Keratinocyte (primary cell): ENCODE results near the gene GALNS.

ENCODE experiments used
- EZH2 ChIP-seq: IDR thresholded peaks from one replicate; pipeline ENCODE4 v1.6.1; 2012; ENCODE audit warnings: inconsistent platforms, mild to moderate bottlenecking, low read length, moderate library complexity
- TF ChIP-seq, protein P1 (sequence below), 3 experiments: IDR thresholded peaks in 1 of 3; conservative IDR thresholded peaks in 1 of 3; optimal IDR thresholded peaks in 1 of 3; 2 replicates in 2 of 3; 3 replicates in 1 of 3; pipeline versions ENCODE3 to v1.5.1; 2011; ENCODE audit warnings: low read length in 3 of 3, mild to moderate bottlenecking in 3 of 3, moderate library complexity in 2 of 3, control low read depth in 1 of 3, inconsistent platforms in 1 of 3; ENCODE audit not compliant: insufficient read depth in 2 of 3; ENCODE audit errors: extremely low read depth in 1 of 3

DNA sequence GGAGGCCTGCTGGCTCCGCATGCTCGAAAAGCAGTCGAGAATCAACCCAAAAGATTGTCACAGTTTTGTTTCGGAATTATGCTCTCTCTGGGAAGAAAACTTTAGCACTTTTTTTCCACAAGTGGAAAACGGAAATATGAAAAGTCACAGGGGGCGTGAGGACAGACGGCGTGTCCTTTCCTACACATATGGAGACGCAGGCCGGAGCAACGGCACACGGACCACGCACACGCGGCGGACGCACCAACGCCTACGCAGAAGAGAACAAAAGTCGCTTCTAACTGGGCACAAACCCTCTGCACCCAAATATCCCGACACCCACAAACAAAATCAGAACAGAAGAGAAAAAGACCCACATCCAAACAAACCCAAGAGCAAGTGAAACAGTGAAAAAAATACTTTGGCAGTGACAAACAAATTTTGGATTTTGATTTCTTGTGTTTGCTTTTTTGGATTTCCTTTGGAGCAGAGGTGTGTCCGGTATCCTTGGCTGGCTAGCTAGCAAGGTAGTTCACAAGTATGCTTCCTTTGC lies 19.0 kb upstream of the GALNS start:
- TF ChIP-seq EZH2, result no peak
- TF ChIP-seq, protein P1, sequence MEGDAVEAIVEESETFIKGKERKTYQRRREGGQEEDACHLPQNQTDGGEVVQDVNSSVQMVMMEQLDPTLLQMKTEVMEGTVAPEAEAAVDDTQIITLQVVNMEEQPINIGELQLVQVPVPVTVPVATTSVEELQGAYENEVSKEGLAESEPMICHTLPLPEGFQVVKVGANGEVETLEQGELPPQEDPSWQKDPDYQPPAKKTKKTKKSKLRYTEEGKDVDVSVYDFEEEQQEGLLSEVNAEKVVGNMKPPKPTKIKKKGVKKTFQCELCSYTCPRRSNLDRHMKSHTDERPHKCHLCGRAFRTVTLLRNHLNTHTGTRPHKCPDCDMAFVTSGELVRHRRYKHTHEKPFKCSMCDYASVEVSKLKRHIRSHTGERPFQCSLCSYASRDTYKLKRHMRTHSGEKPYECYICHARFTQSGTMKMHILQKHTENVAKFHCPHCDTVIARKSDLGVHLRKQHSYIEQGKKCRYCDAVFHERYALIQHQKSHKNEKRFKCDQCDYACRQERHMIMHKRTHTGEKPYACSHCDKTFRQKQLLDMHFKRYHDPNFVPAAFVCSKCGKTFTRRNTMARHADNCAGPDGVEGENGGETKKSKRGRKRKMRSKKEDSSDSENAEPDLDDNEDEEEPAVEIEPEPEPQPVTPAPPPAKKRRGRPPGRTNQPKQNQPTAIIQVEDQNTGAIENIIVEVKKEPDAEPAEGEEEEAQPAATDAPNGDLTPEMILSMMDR (optimal IDR thresholded peaks at IDR 0.05 in 1 of 3, IDR thresholded peaks at IDR 0.05 in 1 of 3, conservative IDR thresholded peaks at IDR 0.05 in 1 of 3; ENCODE audit: extremely low read depth in 1 of 3, insufficient read depth in 2 of 3, low read length in 3 of 3), result no peak
